SU-DHL-6 (cell line): ENCODE data around the gene SNX13.

Experiments used
- CTCF ChIP-seq: fragments of 200-600 bp; sonication (generic); IDR thresholded peaks from one replicate; pipeline ENCODE4 v1.5.1; 2017; ENCODE audit warnings: antibody characterized with exemption, mild to moderate bottlenecking, low read length, moderate library complexity; ENCODE audit not compliant: insufficient read depth, poor library complexity, severe bottlenecking
- EZH2phosphoT487 ChIP-seq: fragments of 200-600 bp; sonication (generic), shearing (Covaris generic); conservative IDR thresholded peaks from 2 replicates; pipeline ENCODE4 v1.6.1; 2018; ENCODE audit warnings: mild to moderate bottlenecking, antibody characterized with exemption, low read length, moderate library complexity, mixed read lengths

GRCh38 chr7:17984288-17984687, 44.0 kb upstream of the SNX13 start:
- no peak for TF ChIP-seq CTCF
- TF ChIP-seq EZH2phosphoT487: no peak
